ENCODE data around the gene PCSK9. TPM values are rescaled to one million over a fixed set of nuclear protein-coding genes. Genes with fewer than 3 reads are reported as not detected.

The PCSK9 gene
- polyA plus RNA-seq, 1 donor (not counting 4 experiments of a cell fraction or from before 2014, with no cell fraction given), result 61.7 TPM

Other genes with a start within 250 kb of the PCSK9 start
- gene TTC22, start 238.2 kb upstream of the PCSK9 start, polyA plus RNA-seq, result 5.1 to 8.0 TPM (median 7.2 TPM) in 3 replicates
- gene DHCR24, start 152.4 kb upstream of the PCSK9 start, polyA plus RNA-seq, result 363 to 515 TPM (median 434 TPM) in 3 replicates
- gene TMEM61, start 58.9 kb upstream of the PCSK9 start, polyA plus RNA-seq, result 0.49 to 1.1 TPM (median 1.0 TPM) in 3 replicates
- not detected in 3 replicates for gene BSND, start 40.6 kb upstream of the PCSK9 start, polyA plus RNA-seq
- 15.4 to 22.5 TPM (median 17.1 TPM) in 3 replicates for gene USP24, start 175.8 kb downstream of the PCSK9 start, polyA plus RNA-seq

Measured in keratinocyte (primary cell).